Ectodermal cell (in vitro differentiated cells): ENCODE measurements around the gene FRMD1.

Source experiments
- H3K27ac ChIP-seq: 2 replicates; pipeline ENCODE4 v1.7.0; 2013; ENCODE audit warnings: mild to moderate bottlenecking, low read depth, low read length; ENCODE audit not compliant: insufficient read depth, poor library complexity, severe bottlenecking
- H3K27me3 ChIP-seq: 2 replicates; pipeline ENCODE4 v1.7.0; 2013; ENCODE audit warnings: mild to moderate bottlenecking, low read length; ENCODE audit not compliant: insufficient read depth, control insufficient read depth, poor library complexity, severe bottlenecking
- H3K36me3 ChIP-seq: one replicate; pipeline ENCODE4 v1.7.0; 2013; ENCODE audit warnings: low read length; ENCODE audit not compliant: control insufficient read depth, insufficient read depth
- H3K4me1 ChIP-seq: one replicate; pipeline ENCODE4 v1.7.0; 2013; ENCODE audit warnings: low read length; ENCODE audit not compliant: control insufficient read depth, insufficient read depth
- H3K4me3 ChIP-seq: 2 replicates; pipeline ENCODE4 v1.7.0; 2013; ENCODE audit warnings: low read depth, low read length, control low read depth; ENCODE audit not compliant: insufficient read depth
- H3K9me3 ChIP-seq: 2 replicates; pipeline ENCODE4 v1.7.0; 2013; ENCODE audit warnings: mild to moderate bottlenecking, low read length, moderate library complexity; ENCODE audit not compliant: control insufficient read depth
- WGBS, 2 experiments: methylation state at CpG; one replicate each; pipeline ENCODE4 v1.1.7; 2013; ENCODE audit warnings: missing lambda C conversion rate in 2 of 2; 5-methylcytosine and 5-hydroxymethylcytosine counted together

FRMD1 gene

DNA sequence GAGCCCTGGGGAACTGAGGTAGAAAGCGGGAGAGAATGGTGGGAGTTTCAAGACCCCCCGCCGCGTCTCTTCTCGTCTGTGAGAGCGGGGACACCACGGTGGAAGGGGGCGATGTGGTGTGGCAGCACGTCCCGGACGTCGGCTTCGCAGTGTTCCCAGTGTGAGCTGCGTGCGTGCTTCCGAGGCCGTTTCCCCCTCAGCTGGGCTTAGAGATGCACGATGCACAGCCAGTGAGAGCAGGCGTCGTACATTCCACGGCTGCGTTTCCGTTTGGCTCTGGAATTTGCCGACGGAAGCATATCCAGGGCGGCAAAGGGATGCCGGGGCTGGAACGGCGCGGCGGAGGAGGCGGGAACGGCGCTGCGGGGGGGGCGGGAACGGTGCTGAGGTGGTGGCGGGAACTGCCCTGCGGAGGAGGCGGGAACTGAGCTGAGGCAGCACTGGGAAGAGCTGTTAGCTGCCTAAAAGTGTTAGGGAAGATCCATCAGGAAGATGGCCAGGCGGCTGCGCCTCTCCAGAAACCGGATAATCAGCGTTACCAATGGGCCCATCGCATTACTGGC, 43.8 kb downstream of the FRMD1 start:
- Histone ChIP-seq H3K4me1 (peaks cover 9% of the 10 kb centered on the region), H3K27me3 (no peaks in the 10 kb centered on the region), H3K36me3 (peaks cover 6% of the 10 kb centered on the region), H3K9me3 (peaks cover 6% of the 10 kb centered on the region), H3K4me3 (peak overlapping the region; percentile 28), H3K27ac (no peak overlapping the region)
- 6% methylated on average over 45 of the region's 45 CpGs for WGBS, 2 experiments

DNA sequence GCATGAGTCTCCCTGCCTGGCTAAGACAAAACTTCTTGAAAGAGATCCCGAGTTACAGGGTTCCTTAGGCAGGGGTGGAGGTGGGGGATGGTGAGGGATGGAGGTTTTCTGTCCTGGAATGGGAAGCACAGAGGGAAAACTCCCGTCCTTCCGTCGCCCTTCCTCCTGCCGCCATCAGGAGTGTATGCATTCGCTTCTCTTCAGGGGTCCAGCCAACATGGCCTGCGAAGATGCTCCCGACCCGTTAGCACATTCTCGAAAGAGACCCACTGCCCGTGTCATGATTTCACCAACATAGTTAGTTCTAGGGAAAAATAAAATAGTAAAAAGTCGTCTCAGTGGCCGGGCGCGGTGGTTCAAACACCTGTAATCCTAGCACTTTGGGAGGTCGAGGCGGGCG, 44.5 kb downstream of the FRMD1 start:
- H3K9me3 ChIP-seq, result peaks cover 6% of the 10 kb centered on the region
- peaks cover 9% of the 10 kb centered on the region for H3K4me1 ChIP-seq
- no peaks in the 10 kb centered on the region for H3K27me3 ChIP-seq
- peaks cover 6% of the 10 kb centered on the region for H3K36me3 ChIP-seq
- WGBS, 2 experiments, result 71 to 76% methylated on average over 18 of the region's 18 CpGs
- H3K4me3 ChIP-seq, result no peak overlapping the region
- no peak overlapping the region for H3K27ac ChIP-seq

DNA sequence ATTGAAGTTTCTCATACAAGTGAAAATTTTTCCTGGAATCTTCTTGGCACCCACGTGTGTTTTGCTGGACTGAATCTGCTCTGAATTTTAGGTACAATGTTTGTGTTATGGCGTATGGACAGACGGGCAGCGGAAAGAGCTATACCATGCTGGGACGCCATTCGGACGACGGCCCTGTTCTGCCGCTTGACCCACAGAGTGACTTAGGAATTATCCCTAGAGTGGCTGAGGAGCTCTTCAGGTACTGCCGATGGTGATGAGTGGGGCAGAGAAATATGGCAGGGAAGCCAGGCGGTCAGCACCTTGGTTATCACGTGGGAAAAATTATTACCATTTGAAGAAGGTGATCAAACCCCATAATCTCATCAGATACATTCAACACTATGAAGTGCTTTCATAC, 45.2 kb downstream of the FRMD1 start:
- Histone ChIP-seq H3K27ac (no peak overlapping the region), H3K4me1 (peaks cover 9% of the 10 kb centered on the region), H3K36me3 (peaks cover 6% of the 10 kb centered on the region), H3K4me3 (no peak overlapping the region), H3K9me3 (peaks cover 5% of the 10 kb centered on the region), H3K27me3 (no peaks in the 10 kb centered on the region)
- 95 to 96% methylated on average over 12 of the region's 12 CpGs for WGBS, 2 experiments

DNA sequence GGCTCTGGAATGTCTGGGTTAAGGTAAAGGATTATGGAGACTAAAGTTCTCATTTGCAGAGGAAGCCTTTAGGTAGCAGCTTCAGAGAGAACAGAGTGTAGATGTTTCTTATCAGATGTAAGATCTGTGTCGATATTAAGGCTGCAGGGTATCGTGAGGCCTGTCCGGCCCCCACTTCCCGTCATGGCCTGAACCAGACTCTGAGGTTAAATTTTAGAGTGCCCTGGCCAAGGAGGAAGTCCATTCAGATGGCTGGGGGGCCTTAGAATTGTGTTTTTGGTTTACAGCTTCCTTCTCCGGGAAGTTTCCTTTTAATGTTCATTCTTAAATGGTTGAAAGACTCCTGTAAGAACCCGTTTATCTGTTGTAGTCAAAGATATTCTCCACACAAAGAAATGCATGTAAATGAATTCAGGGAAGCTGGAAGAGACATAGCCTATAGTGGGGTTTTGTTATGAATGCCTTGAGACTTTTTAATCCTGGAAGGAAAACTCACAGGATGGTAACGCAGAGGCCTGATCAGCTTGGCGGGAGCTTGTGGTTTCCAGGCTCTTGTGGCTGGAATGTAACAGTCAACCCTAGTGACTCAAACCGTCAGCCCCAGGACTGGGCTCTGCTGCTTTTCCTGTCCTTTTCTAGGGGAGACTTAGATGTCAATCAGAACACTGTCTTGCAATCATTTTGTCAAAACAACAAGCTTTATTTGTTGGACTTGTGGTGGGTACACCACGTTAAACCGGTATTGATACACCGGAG, 46.8 kb downstream of the FRMD1 start:
- Histone ChIP-seq H3K36me3 (no peaks in the 10 kb centered on the region), H3K4me3 (no peak overlapping the region), H3K4me1 (peaks cover 9% of the 10 kb centered on the region), H3K27me3 (no peaks in the 10 kb centered on the region), H3K9me3 (no peaks in the 10 kb centered on the region), H3K27ac (no peak overlapping the region)
- WGBS, 2 experiments, result 75 to 81% methylated on average over 11 of the region's 12 CpGs

DNA sequence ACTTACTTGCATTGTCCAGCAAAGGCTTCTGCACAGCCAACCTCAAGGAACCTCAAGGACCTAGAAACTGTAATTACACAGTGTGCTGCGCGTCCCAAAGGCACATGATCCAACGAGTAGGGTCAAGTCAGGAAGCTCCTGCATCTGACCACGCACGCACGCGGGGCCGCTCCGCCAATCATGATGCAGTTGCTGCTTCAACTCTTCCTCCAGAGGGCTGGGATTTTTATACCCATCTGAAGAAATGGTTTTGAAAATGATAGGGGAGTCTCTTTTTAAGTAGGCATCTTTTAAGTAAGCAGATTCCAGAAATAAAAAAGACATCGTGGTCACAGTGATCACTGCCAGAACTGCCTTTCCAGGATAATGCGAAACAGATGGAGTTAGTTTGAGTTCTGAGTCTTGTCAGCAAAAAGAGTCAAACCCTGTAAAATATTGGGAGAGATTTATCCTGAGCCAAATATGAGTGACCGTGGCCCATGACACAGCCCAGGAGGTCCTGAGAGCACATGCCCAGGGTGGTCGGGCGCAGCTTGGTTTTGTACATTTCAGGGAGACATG, 47.5 kb downstream of the FRMD1 start:
- Histone ChIP-seq H3K36me3 (no peaks in the 10 kb centered on the region), H3K27me3 (no peaks in the 10 kb centered on the region), H3K27ac (no peak overlapping the region), H3K4me1 (peaks cover 9% of the 10 kb centered on the region), H3K9me3 (no peaks in the 10 kb centered on the region), H3K4me3 (no peak overlapping the region)
- WGBS, 2 experiments, result 96 to 97% methylated on average over 14 of the region's 14 CpGs

DNA sequence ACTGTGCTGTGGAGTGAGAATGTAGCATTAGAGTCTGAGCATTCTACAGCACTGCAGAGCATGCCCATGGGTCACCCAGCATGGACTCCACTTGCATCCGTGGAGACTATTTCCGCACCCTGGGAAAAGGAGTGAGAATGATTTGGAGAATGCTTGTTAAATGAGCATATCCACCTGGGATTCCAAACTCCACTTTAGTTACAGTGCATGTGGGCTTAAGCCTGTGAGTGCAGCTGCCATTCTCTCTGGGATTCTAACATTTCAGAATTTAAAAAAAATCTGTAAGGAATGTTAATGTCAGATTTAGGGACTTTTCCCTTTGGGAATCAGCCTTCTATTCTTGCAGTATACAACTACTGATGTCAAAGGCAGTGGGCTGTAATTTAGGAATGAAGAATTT, 48.1 kb downstream of the FRMD1 start:
- no peak overlapping the region for H3K27ac ChIP-seq
- 70 to 73% methylated on average over 2 of the region's 2 CpGs for WGBS, 2 experiments

DNA sequence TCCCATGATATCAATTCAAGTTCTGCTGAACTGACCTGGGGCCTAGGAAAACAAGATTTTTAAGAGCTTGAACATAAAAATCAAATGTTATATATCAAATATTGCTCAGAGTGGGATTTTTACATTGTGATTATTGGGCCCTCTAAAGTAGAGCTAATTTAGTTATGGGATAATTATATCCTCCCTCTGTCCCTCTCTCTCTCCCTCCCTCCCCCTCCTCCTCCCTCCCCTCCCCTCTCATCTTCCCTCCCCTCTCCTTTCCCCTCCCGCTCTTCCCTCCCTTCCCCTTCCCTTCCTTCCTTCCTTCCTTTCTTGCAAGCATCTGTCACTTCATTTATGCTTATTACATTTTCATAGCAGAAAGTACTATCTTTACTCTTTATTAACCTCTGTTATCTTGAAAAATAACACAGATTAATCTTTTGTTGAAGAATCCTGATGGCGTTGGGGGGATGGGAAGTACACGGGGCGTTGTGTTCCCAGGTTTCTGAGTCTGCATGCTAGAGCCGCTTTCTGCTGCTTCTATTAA, 48.7 kb downstream of the FRMD1 start:
- H3K27me3 ChIP-seq, result no peaks in the 10 kb centered on the region
- 58 to 62% methylated on average over 5 of the region's 5 CpGs for WGBS, 2 experiments
- peaks cover 9% of the 10 kb centered on the region for H3K4me1 ChIP-seq
- H3K9me3 ChIP-seq, result no peaks in the 10 kb centered on the region
- no peak overlapping the region for H3K4me3 ChIP-seq
- H3K27ac ChIP-seq, result no peak overlapping the region
- no peaks in the 10 kb centered on the region for H3K36me3 ChIP-seq

More for the DNA sequence above, 48.1 kb downstream of the FRMD1 start:
- H3K27me3 ChIP-seq, result no peaks in the 10 kb centered on the region
- peaks cover 9% of the 10 kb centered on the region for H3K4me1 ChIP-seq
- no peaks in the 10 kb centered on the region for H3K36me3 ChIP-seq
- no peaks in the 10 kb centered on the region for H3K9me3 ChIP-seq
- H3K4me3 ChIP-seq, result no peak overlapping the region

DNA sequence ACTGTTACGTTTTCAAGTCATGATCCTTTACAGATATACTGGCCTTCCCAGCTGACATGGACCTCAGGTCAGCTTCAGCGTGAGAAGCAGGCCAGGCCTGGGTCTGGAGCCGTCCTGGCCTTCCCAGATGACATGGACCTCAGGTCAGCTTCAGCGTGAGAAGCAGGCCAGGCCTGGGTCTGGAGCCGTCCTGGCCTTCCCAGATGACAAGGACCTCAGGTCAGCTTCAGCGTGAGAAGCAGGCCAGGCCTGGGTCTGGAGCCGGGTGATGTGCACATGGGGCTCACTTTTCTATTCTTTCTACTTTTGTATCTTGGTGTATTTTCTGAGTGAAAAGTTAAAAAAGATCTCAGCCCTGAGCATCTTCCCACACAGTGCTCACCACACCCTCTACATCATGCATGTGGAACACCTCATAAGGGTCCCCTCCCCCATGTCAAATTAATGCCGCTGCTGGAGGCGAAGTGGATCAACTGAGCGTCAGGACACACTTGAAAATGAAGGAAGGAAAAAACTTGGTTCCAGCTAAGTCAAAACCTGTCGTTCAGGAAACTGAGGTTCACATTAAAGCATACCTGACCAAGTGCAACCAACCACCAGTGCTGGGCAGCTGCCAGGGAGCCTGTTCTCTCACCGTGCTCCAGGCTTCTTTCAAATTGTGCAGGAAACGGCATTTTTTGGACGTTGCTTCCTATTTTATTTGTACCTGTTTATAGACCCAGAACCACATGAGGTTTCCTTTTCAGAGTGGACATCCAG, 49.4 kb downstream of the FRMD1 start:
- peaks cover 9% of the 10 kb centered on the region for H3K4me1 ChIP-seq
- H3K9me3 ChIP-seq, result no peaks in the 10 kb centered on the region
- H3K27me3 ChIP-seq, result no peaks in the 10 kb centered on the region
- H3K27ac ChIP-seq, result no peak overlapping the region
- no peak overlapping the region for H3K4me3 ChIP-seq
- 90 to 91% methylated on average over 14 of the region's 14 CpGs for WGBS, 2 experiments
- no peaks in the 10 kb centered on the region for H3K36me3 ChIP-seq

DNA sequence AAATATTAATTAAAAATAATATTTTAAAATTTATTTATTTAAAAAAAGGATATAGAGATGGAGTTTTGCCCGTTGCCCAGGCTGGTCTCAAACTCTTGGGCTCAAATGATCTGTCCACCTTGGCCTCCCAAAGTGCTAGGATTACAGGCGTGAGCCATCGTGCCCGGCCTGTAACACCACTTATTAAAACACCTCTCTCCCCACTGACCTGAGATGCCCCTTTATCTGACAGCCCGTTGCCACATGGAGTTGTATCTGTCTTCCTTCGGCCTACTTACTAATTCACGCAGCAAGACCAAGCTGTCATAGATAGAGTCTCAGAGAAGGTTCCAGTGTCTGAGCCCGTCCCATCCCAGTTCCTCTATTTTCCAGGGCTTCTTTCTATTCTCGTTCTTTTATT, 50.8 kb downstream of the FRMD1 start:
- Histone ChIP-seq H3K27ac (no peak overlapping the region), H3K4me1 (peaks cover 9% of the 10 kb centered on the region), H3K4me3 (no peak overlapping the region), H3K9me3 (no peaks in the 10 kb centered on the region), H3K27me3 (no peaks in the 10 kb centered on the region), H3K36me3 (no peaks in the 10 kb centered on the region)
- 91 to 95% methylated on average over 9 of the region's 9 CpGs for WGBS, 2 experiments

DNA sequence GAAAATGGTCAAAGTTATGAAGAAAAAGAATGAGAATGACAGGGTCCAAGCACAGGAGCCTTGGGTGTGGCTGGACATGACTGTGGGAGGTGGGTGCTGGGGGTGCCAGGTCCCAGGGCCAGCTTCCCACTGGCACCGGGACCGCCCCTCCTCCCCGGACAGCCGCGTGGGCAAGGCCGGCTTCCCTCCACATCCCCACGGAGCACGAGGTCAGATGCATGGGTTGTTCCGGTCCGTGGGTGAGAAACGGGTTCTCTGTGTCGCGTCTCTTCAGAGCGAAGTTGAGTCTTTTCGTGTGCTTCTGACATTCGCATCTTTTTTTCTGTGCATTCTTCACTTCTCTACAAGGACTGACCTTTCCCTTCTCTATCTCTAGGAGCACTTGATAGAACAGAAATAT, 51.5 kb downstream of the FRMD1 start:
- 90 to 94% methylated on average over 16 of the region's 16 CpGs for WGBS, 2 experiments
- no peak overlapping the region for H3K4me3 ChIP-seq
- H3K27ac ChIP-seq, result no peak overlapping the region
- peaks cover 7% of the 10 kb centered on the region for H3K4me1 ChIP-seq
- no peaks in the 10 kb centered on the region for H3K9me3 ChIP-seq
- H3K27me3 ChIP-seq, result no peaks in the 10 kb centered on the region
- no peaks in the 10 kb centered on the region for H3K36me3 ChIP-seq
